Measurements from ENCODE around the gene PPP1CC.
"Not testable (repeated sequence)": the region's sequence is repeated elsewhere in the genome, so short reads cannot be mapped to it uniquely, and the experiment has no call there.

The PPP1CC gene

GRCh38 chr12:110742718-110743570 is at the start of gene PPP1CC:
TSS of gene PPP1CC (minus strand) at chr12:110742891. CDS start at chr12:110742707, 184 bp downstream.
- in situ Hi-C loops (cut with MboI; ENCODE audit: low sequenced_read_pairs) = no loop called here

- in situ Hi-C loops (cut with MboI; ENCODE audit: low sequenced_read_pairs) = no loop called here
Observed at GRCh38 chr12:110791589-110791988, 48.9 kb upstream of the PPP1CC start.

GRCh38 chr12:110790301-110790700 is 47.6 kb upstream of the PPP1CC start:
- in situ Hi-C loops (cut with MboI; ENCODE audit: low sequenced_read_pairs) = no loop called here

GRCh38 chr12:110786012-110786411 is 43.3 kb upstream of the PPP1CC start:
- in situ Hi-C loops (cut with MboI; ENCODE audit: low sequenced_read_pairs) = no loop called here

- in situ Hi-C loops (cut with MboI; ENCODE audit: low sequenced_read_pairs) = no loop called here
Observed at GRCh38 chr12:110785240-110785639, 42.5 kb upstream of the PPP1CC start.

- in situ Hi-C loops (cut with MboI; ENCODE audit: low sequenced_read_pairs) = no loop called here
Observed at GRCh38 chr12:110782922-110783321, 40.2 kb upstream of the PPP1CC start.

GRCh38 chr12:110782094-110782493 is 39.4 kb upstream of the PPP1CC start:
- in situ Hi-C loops (cut with MboI; ENCODE audit: low sequenced_read_pairs) = no loop called here

- in situ Hi-C loops (cut with MboI; ENCODE audit: low sequenced_read_pairs) = no loop called here
Observed at GRCh38 chr12:110780448-110780847, 37.8 kb upstream of the PPP1CC start.

- in situ Hi-C loops (cut with MboI; ENCODE audit: low sequenced_read_pairs) = no loop called here
Observed at GRCh38 chr12:110778833-110779577, 36.3 kb upstream of the PPP1CC start.

GRCh38 chr12:110776410-110776809 is 33.7 kb upstream of the PPP1CC start:
- in situ Hi-C loops (cut with MboI; ENCODE audit: low sequenced_read_pairs) = no loop called here

GRCh38 chr12:110775997-110776396 is 33.3 kb upstream of the PPP1CC start:
- in situ Hi-C loops (cut with MboI; ENCODE audit: low sequenced_read_pairs) = no loop called here

GRCh38 chr12:110774824-110775223 is 32.1 kb upstream of the PPP1CC start:
- in situ Hi-C loops (cut with MboI; ENCODE audit: low sequenced_read_pairs) = no loop called here

- in situ Hi-C loops (cut with MboI; ENCODE audit: low sequenced_read_pairs) = no loop called here
Observed at GRCh38 chr12:110768960-110769359, 26.3 kb upstream of the PPP1CC start.

- in situ Hi-C loops (cut with MboI; ENCODE audit: low sequenced_read_pairs) = no loop called here
Observed at GRCh38 chr12:110767863-110768262, 25.2 kb upstream of the PPP1CC start.

- in situ Hi-C loops (cut with MboI; ENCODE audit: low sequenced_read_pairs) = no loop called here
Observed at GRCh38 chr12:110766311-110767154, 23.8 kb upstream of the PPP1CC start.

- in situ Hi-C loops (cut with MboI; ENCODE audit: low sequenced_read_pairs) = not testable (repeated sequence)
Observed at GRCh38 chr12:110765572-110765971, 22.9 kb upstream of the PPP1CC start.

- in situ Hi-C loops (cut with MboI; ENCODE audit: low sequenced_read_pairs) = no loop called here
Observed at GRCh38 chr12:110765111-110765510, 22.4 kb upstream of the PPP1CC start.

GRCh38 chr12:110763583-110763982 is 20.9 kb upstream of the PPP1CC start:
- in situ Hi-C loops (cut with MboI; ENCODE audit: low sequenced_read_pairs) = no loop called here

- in situ Hi-C loops (cut with MboI; ENCODE audit: low sequenced_read_pairs) = no loop called here
Observed at GRCh38 chr12:110762891-110763290, 20.2 kb upstream of the PPP1CC start.

- in situ Hi-C loops (cut with MboI; ENCODE audit: low sequenced_read_pairs) = no loop called here
Observed at GRCh38 chr12:110760204-110760609, 17.5 kb upstream of the PPP1CC start.

GRCh38 chr12:110758922-110759321 is 16.2 kb upstream of the PPP1CC start:
- in situ Hi-C loops (cut with MboI; ENCODE audit: low sequenced_read_pairs) = no loop called here
